CD14-positive monocyte (primary cell): Measurements from ENCODE around the gene MAP3K19. TPM values are rescaled to one million over a fixed set of nuclear protein-coding genes. Genes with fewer than 3 reads are reported as not detected.

Source experiments
- DNase-seq, 3 donors: peaks; one replicate each; pipeline ENCODE4 v3.0.0-alpha.2; 2011 to 2022
- H2AFZ ChIP-seq: 2 replicates; pipeline ENCODE4 v1.6.0; 2012; ENCODE audit warnings: mild to moderate bottlenecking, low read depth, low read length, inconsistent platforms; ENCODE audit not compliant: insufficient read depth, poor library complexity, severe bottlenecking
- H3K27ac ChIP-seq, 2 donors: 1 replicate in 1 of 2; 2 replicates in 1 of 2; pipeline ENCODE4 v1.5.1; 2012 to 2013; ENCODE audit warnings: low read length in 2 of 2, control low read depth in 1 of 2, inconsistent platforms in 1 of 2, low read depth in 1 of 2, mild to moderate bottlenecking in 1 of 2
- H3K27me3 ChIP-seq, 2 donors: one replicate each; pipeline versions ENCODE4 v1.6.0 to v1.6.1; 2011 to 2013; ENCODE audit warnings: low read length in 2 of 2; ENCODE audit not compliant: control insufficient read depth in 2 of 2, insufficient read depth in 2 of 2
- H3K36me3 ChIP-seq, 2 donors: replicated peaks in 1 of 2; 1 replicate in 1 of 2; 2 replicates in 1 of 2; pipeline versions ENCODE4 v1.5.1 to v1.6.1; 2012 to 2013; ENCODE audit warnings: low read length in 2 of 2, control low read depth in 1 of 2, inconsistent platforms in 1 of 2, mild to moderate bottlenecking in 1 of 2; ENCODE audit not compliant: insufficient read depth in 2 of 2, control insufficient read depth in 1 of 2
- H3K4me1 ChIP-seq, 2 donors: 1 replicate in 1 of 2; 2 replicates in 1 of 2; pipeline versions ENCODE4 v1.5.1 to v1.6.1; 2012 to 2013; ENCODE audit warnings: low read length in 2 of 2, control low read depth in 1 of 2, inconsistent platforms in 1 of 2, mild to moderate bottlenecking in 1 of 2, moderate library complexity in 1 of 2; ENCODE audit not compliant: insufficient read depth in 2 of 2, control insufficient read depth in 1 of 2
- H3K4me2 ChIP-seq: replicated peaks from 2 replicates; pipeline ENCODE3; 2012; ENCODE audit warnings: low read length, moderate library complexity, mild to moderate bottlenecking; ENCODE audit not compliant: poor library complexity, severe bottlenecking; ENCODE audit errors: extremely low read depth
- H3K4me3 ChIP-seq, 3 experiments: fragments of 200-600 bp in 1 of 3; sonication (generic) in 1 of 3; replicated peaks in 1 of 3; 1 replicate in 2 of 3; 2 replicates in 1 of 3; pipeline ENCODE4 v1.5.1; 2011 to 2013; ENCODE audit warnings: low read length in 3 of 3, mild to moderate bottlenecking in 3 of 3, control low read depth in 2 of 3, low read depth in 2 of 3, inconsistent platforms in 1 of 3, moderate library complexity in 1 of 3
- H3K79me2 ChIP-seq: 2 replicates; pipeline ENCODE4 v1.6.0; 2012; ENCODE audit warnings: mild to moderate bottlenecking, control low read depth, inconsistent platforms, low read length, moderate library complexity; ENCODE audit not compliant: insufficient read depth
- H3K9ac ChIP-seq: 2 replicates; pipeline ENCODE4 v1.6.0; 2017; ENCODE audit warnings: low read length, mild to moderate bottlenecking; ENCODE audit not compliant: insufficient read depth, poor library complexity, severe bottlenecking
- H3K9me3 ChIP-seq, 2 donors: replicated peaks in 1 of 2; 1 replicate in 1 of 2; 2 replicates in 1 of 2; pipeline versions ENCODE4 v1.5.1 to v1.6.1; 2012 to 2013; ENCODE audit warnings: low read length in 2 of 2, control low read depth in 1 of 2; ENCODE audit not compliant: control insufficient read depth in 1 of 2, insufficient read depth in 1 of 2
- H4K20me1 ChIP-seq: 2 replicates; pipeline ENCODE4 v1.6.0; 2012; ENCODE audit warnings: mild to moderate bottlenecking, low read length, control low read depth, moderate library complexity; ENCODE audit not compliant: insufficient read depth
- H3K27ac Mint-ChIP-seq, 7 donors: one replicate each; pipeline ENCODE4 v1.8.0; 2020; ENCODE audit warnings: mild to moderate bottlenecking in 7 of 7, mixed read lengths in 7 of 7, moderate library complexity in 6 of 7, inconsistent platforms in 2 of 7
- H3K27me3 Mint-ChIP-seq, 3 donors: one replicate each; pipeline ENCODE4 v1.8.0; 2021 to 2022; ENCODE audit warnings: low read depth in 3 of 3, mild to moderate bottlenecking in 3 of 3, mixed read lengths in 3 of 3, moderate library complexity in 3 of 3, inconsistent platforms in 1 of 3
- H3K36me3 Mint-ChIP-seq, 2 donors: one replicate each; pipeline ENCODE4 v1.8.0; 2020; ENCODE audit warnings: mixed read lengths in 2 of 2, inconsistent platforms in 1 of 2, mild to moderate bottlenecking in 1 of 2
- H3K4me1 Mint-ChIP-seq: one replicate; pipeline ENCODE4 v1.8.0; 2020; ENCODE audit warnings: mild to moderate bottlenecking, mixed read lengths
- H3K4me3 Mint-ChIP-seq, 2 donors: one replicate each; pipeline ENCODE4 v1.8.0; 2020; ENCODE audit warnings: mild to moderate bottlenecking in 2 of 2, mixed read lengths in 2 of 2, moderate library complexity in 1 of 2
- H3K9me3 Mint-ChIP-seq, 7 donors: one replicate each; pipeline ENCODE4 v1.8.0; 2020 to 2022; ENCODE audit warnings: mixed read lengths in 7 of 7, mild to moderate bottlenecking in 6 of 7, moderate library complexity in 6 of 7, inconsistent platforms in 2 of 7
- WGBS: methylation state at CpG from one replicate; pipeline ENCODE4 v1.1.5; 2013; ENCODE audit warnings: missing lambda C conversion rate; ENCODE audit not compliant: insufficient coverage; 5-methylcytosine and 5-hydroxymethylcytosine counted together
- intact Hi-C, 2 donors: fragments of 100-400 bp; cut with micrococcal nuclease; formaldehyde crosslinking; loops; one replicate each; pipeline versions ENCODE4 v1.15.0 to v1.15.1; 2023
- polyA plus RNA-seq, 3 donors: library from polyadenylated mRNA; depleted of rRNA in 1 of 3; unstranded in 2 of 3; stranded (reverse) in 1 of 3; fragments of 300-500 nt in 2 of 3; fragments of >200 nt in 1 of 3; fragmentation: Illumina TruSeq in 2 of 3; gene quantifications; 1 replicate in 2 of 3; 2 replicates in 1 of 3; pipeline ENCODE4 v1.2.3, GENCODE V29; 2012 to 2021
- TF ChIP-seq, protein P1 (sequence below): fragments of 200-600 bp; IDR thresholded peaks from one replicate; pipeline ENCODE4 v1.8.0; 2022; ENCODE audit warnings: antibody characterized with exemption, mild to moderate bottlenecking

The MAP3K19 gene
- polyA plus RNA-seq, 3 donors, result not detected

DNA sequence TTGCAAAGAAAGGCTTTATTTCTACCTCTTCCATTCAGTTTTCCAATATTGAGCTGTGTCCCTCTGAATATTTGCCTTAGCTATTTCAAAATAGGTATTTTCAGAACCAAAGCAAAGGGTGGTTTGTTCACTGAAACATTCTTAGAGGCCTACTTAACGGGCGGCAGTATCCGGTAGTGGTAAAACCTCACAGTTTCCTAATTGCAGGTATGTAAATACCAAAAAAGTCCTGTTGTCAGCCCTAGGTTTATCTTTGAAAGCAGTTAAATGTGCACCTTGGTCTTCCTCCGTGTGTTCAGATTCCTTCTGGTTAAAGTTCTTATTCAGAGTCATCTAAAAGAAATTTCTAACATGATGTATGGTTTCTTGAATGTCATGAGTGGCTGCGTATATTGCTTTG, 89.8 kb downstream of the MAP3K19 start:
- Histone ChIP-seq H3K9me3 (no peaks in the 10 kb centered on the region), H3K4me3 (no peak overlapping the region), H3K27ac (no peak overlapping the region), H3K36me3 (peaks cover 57 to 60% of the 10 kb centered on the region in 2 donors), H3K4me2 (no peak overlapping the region), H2AFZ (no peak overlapping the region), H4K20me1 (peaks cover 27% of the 10 kb centered on the region), H3K4me1 (no peaks in the 10 kb centered on the region), H3K79me2 (peaks cover 1% of the 10 kb centered on the region), H3K9ac (no peak overlapping the region), H3K27me3 (no peaks in the 10 kb centered on the region)
- no CpG with 5 or more reads among the region's 5 CpGs for WGBS
- H3K36me3 Mint-ChIP-seq, result peaks cover 43 to 50% of the 10 kb centered on the region in 2 donors
- no peaks in the 10 kb centered on the region for H3K4me1 Mint-ChIP-seq
- no peak overlapping the region for H3K4me3 Mint-ChIP-seq
- intact Hi-C loops, result no loop called here
- no peak for DNase-seq
- no peaks in the 10 kb centered on the region for H3K9me3 Mint-ChIP-seq
- H3K27me3 Mint-ChIP-seq, result peaks cover 0 to 4% (median 0%) of the 10 kb centered on the region in 3 donors
- H3K27ac Mint-ChIP-seq, result no peak overlapping the region
- TF ChIP-seq, protein P1, sequence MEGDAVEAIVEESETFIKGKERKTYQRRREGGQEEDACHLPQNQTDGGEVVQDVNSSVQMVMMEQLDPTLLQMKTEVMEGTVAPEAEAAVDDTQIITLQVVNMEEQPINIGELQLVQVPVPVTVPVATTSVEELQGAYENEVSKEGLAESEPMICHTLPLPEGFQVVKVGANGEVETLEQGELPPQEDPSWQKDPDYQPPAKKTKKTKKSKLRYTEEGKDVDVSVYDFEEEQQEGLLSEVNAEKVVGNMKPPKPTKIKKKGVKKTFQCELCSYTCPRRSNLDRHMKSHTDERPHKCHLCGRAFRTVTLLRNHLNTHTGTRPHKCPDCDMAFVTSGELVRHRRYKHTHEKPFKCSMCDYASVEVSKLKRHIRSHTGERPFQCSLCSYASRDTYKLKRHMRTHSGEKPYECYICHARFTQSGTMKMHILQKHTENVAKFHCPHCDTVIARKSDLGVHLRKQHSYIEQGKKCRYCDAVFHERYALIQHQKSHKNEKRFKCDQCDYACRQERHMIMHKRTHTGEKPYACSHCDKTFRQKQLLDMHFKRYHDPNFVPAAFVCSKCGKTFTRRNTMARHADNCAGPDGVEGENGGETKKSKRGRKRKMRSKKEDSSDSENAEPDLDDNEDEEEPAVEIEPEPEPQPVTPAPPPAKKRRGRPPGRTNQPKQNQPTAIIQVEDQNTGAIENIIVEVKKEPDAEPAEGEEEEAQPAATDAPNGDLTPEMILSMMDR, result no peak

DNA sequence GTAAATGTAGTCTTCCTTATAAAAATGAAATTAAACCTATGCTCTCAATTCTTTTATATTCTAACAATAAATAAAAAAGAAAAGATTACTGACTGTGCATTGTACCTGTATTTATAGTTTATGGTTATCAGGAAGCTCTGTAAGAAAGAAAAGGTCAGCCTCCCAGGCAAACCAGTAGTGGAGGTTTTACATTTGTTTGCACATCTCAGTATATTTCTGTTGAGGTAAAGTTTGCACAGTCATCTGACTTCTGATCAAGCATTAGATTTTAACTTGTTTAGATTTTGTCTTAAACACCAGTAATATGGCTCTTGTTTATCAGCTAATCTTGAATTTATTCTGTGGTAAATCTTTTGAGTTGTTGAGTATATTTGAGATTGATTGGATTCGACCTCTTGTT, 91.5 kb downstream of the MAP3K19 start:
- Histone ChIP-seq H4K20me1 (peaks cover 41% of the 10 kb centered on the region), H3K9ac (no peak overlapping the region), H3K4me2 (no peak overlapping the region), H3K27ac (no peak overlapping the region), H3K4me1 (no peaks in the 10 kb centered on the region), H2AFZ (no peak overlapping the region), H3K79me2 (peaks cover 8% of the 10 kb centered on the region), H3K36me3 (peaks cover 67 to 74% of the 10 kb centered on the region in 2 donors), H3K4me3 (no peak overlapping the region), H3K9me3 (no peaks in the 10 kb centered on the region), H3K27me3 (no peaks in the 10 kb centered on the region)
- intact Hi-C loops, result no loop called here
- TF ChIP-seq, protein P1, result no peak
- Mint-ChIP-seq H3K27ac (no peak overlapping the region), H3K9me3 (no peaks in the 10 kb centered on the region), H3K4me1 (no peaks in the 10 kb centered on the region), H3K36me3 (peaks cover 51 to 58% of the 10 kb centered on the region in 2 donors), H3K4me3 (no peak overlapping the region), H3K27me3 (peaks cover 0 to 2% (median 0%) of the 10 kb centered on the region in 3 donors)
- DNase-seq, result no peak
- no CpG with 5 or more reads among the region's 1 CpG for WGBS
